ENCODE results near the gene C10orf95. TPM values are rescaled to one million over a fixed set of nuclear protein-coding genes. Genes with fewer than 3 reads are reported as not detected.

Gene C10orf95
- total RNA-seq, 2 donors from 2014 or later, result not detected

GRCh38 chr10:102401735-102402511 lies 49.4 kb downstream of the C10orf95 start:
- no peak for TF ChIP-seq CTCF (IDR thresholded peaks at IDR 0.05)
- H3K9me3 ChIP-seq, result no peaks in the 10 kb centered on the region
- no peak for DNase-seq (ENCODE audit: low spot score)
- H3K4me1 ChIP-seq, result peaks cover 0 to 18% of the 10 kb centered on the region in 2 donors
- no peaks in the 10 kb centered on the region for H3K27me3 ChIP-seq
- no peak overlapping the region for H3K4me3 ChIP-seq
- peaks cover 14% of the 10 kb centered on the region for H3K36me3 ChIP-seq
- H3K27ac ChIP-seq, result no peak overlapping the region

- DNase-seq (ENCODE audit: low spot score), result no peak
- Histone ChIP-seq H3K9me3 (no peaks in the 10 kb centered on the region), H3K4me3 (no peak overlapping the region), H3K4me1 (peaks cover 0 to 24% of the 10 kb centered on the region in 2 donors), H3K36me3 (peaks cover 14% of the 10 kb centered on the region), H3K27ac (no peak overlapping the region), H3K27me3 (no peaks in the 10 kb centered on the region)
- TF ChIP-seq CTCF (IDR thresholded peaks at IDR 0.05), result no peak
These were observed 50.0 kb downstream of the C10orf95 start for GRCh38 chr10:102401342-102401654.

- no peak for DNase-seq (ENCODE audit: low spot score)
- Histone ChIP-seq H3K36me3 (peaks cover 14% of the 10 kb centered on the region), H3K27ac (no peak overlapping the region), H3K27me3 (no peaks in the 10 kb centered on the region), H3K4me3 (no peak overlapping the region), H3K4me1 (peaks cover 0 to 30% of the 10 kb centered on the region in 2 donors), H3K9me3 (no peaks in the 10 kb centered on the region)
- TF ChIP-seq CTCF (IDR thresholded peaks at IDR 0.05), result no peak
These were observed 50.6 kb downstream of the C10orf95 start for GRCh38 chr10:102400598-102401341.

GRCh38 chr10:102400076-102400475 lies 51.3 kb downstream of the C10orf95 start:
- Histone ChIP-seq H3K27me3 (no peaks in the 10 kb centered on the region), H3K9me3 (no peaks in the 10 kb centered on the region), H3K4me1 (peaks cover 0 to 33% of the 10 kb centered on the region in 2 donors), H3K4me3 (no peak overlapping the region), H3K36me3 (peaks cover 14% of the 10 kb centered on the region), H3K27ac (peak overlapping the region in 1 of 2 donors; percentile 93)
- TF ChIP-seq CTCF (IDR thresholded peaks at IDR 0.05), result no peak
- no peak for DNase-seq (ENCODE audit: low spot score)

MicroRNA genes within 50 kb of the gene (microRNA counts, 767-probe panel; counts per million panel counts)
- microRNA hsa-miR-146b-3p, result 0 counts per million in 2 donors
- 0 to 845 counts per million in 2 donors for microRNA hsa-miR-146b-5p

Small RNA genes within 50 kb of the gene (microRNA-seq; reads per million reads assigned to microRNA genes)
- 1,128 to 4,920 reads per million in 2 donors for gene MIR146B (ENCODE audit: borderline number of aligned reads in 2 of 2, borderline replicate concordance in 1 of 2)

Other genes with a start within 250 kb of the C10orf95 start
- under 1 TPM in 1 of 2 donors, not detected in 1; 0.39 TPM for gene ELOVL3, start 225.2 kb downstream of the C10orf95 start, total RNA-seq
- under 1 TPM; 0.28 to 0.96 TPM for gene PITX3, start 210.0 kb downstream of the C10orf95 start, total RNA-seq
- gene GBF1, start 206.0 kb downstream of the C10orf95 start, total RNA-seq, result 10 to 100 TPM; 38.5 to 38.9 TPM
- gene NFKB2, start 55.8 kb downstream of the C10orf95 start, total RNA-seq, result 10 to 100 TPM in 1 of 2 donors, 1 to 10 TPM in 1; 7.3 to 15.6 TPM
- 1 to 10 TPM; 2.2 to 9.7 TPM for gene PSD, start 32.8 kb downstream of the C10orf95 start, total RNA-seq
- 10 to 100 TPM; 16.6 to 21.3 TPM for gene FBXL15, start 30.7 kb downstream of the C10orf95 start, total RNA-seq
- gene CUEDC2, start 19.0 kb downstream of the C10orf95 start, total RNA-seq, result 10 to 100 TPM; 79.1 to 87.1 TPM
- gene ACTR1A, start 51.2 kb upstream of the C10orf95 start, total RNA-seq, result 100 to 1,000 TPM; 107 to 124 TPM
- 1 to 10 TPM; 4.9 to 6.4 TPM for gene SUFU, start 52.4 kb upstream of the C10orf95 start, total RNA-seq
- gene TRIM8, start 192.9 kb upstream of the C10orf95 start, total RNA-seq, result 100 to 1,000 TPM; 106 to 125 TPM

All from right atrium auricular region (tissue), 2 donors.